Fibroblast of pulmonary artery (primary cell): ENCODE results near the gene IGSF3.
"Not testable (repeated sequence)": the region's sequence is repeated elsewhere in the genome, so short reads cannot be mapped to it uniquely, and the experiment has no call there.

Experiments used
- DNase-seq: peaks from one replicate; pipeline ENCODE4 v3.0.0-alpha.2; 2010; ENCODE audit warnings: low read depth
- H3K4me3 ChIP-seq: replicated peaks from 2 replicates; pipeline ENCODE4 v1.5.1; 2011; ENCODE audit warnings: low read depth, mild to moderate bottlenecking, control low read depth, low read length, moderate library complexity
- TF ChIP-seq, protein P1 (sequence below): IDR thresholded peaks from 2 replicates; pipeline ENCODE4 v1.5.1; 2011; ENCODE audit warnings: mild to moderate bottlenecking, control low read depth, low read length, inconsistent platforms; ENCODE audit errors: missing control alignments

The IGSF3 gene

GRCh38 chr1:116628448-116628847 lies 39.1 kb downstream of the IGSF3 start:
- DNase-seq: no peak
- no peak overlapping the region for H3K4me3 ChIP-seq
- TF ChIP-seq, protein P1, sequence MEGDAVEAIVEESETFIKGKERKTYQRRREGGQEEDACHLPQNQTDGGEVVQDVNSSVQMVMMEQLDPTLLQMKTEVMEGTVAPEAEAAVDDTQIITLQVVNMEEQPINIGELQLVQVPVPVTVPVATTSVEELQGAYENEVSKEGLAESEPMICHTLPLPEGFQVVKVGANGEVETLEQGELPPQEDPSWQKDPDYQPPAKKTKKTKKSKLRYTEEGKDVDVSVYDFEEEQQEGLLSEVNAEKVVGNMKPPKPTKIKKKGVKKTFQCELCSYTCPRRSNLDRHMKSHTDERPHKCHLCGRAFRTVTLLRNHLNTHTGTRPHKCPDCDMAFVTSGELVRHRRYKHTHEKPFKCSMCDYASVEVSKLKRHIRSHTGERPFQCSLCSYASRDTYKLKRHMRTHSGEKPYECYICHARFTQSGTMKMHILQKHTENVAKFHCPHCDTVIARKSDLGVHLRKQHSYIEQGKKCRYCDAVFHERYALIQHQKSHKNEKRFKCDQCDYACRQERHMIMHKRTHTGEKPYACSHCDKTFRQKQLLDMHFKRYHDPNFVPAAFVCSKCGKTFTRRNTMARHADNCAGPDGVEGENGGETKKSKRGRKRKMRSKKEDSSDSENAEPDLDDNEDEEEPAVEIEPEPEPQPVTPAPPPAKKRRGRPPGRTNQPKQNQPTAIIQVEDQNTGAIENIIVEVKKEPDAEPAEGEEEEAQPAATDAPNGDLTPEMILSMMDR: no peak

GRCh38 chr1:116627357-116627756 lies 40.2 kb downstream of the IGSF3 start:
- H3K4me3 ChIP-seq, DNase-seq: not testable (repeated sequence)

DNA sequence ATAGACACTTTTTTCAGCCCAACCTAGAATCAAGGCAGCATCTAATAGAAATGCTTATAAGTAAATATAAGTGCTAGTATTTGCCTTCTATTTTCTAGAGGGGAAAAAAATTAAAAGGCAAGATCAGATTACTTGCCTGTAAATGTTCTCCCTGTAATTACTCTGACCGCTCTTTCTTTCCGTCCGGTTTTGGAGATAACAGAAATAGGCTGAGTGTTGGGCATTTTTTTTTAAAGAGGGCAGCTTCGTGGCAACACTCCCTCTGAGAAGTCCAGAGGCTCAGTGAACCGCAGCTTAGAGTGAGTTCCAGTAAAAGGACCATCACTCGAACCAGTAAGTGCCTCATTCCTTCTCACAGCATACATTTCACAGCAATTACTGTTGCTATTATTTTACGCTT lies 40.6 kb downstream of the IGSF3 start:
- DNase-seq, H3K4me3 ChIP-seq: not testable (repeated sequence)

- not testable (repeated sequence) for DNase-seq, H3K4me3 ChIP-seq
Measured at GRCh38 chr1:116625155-116625554, 42.4 kb downstream of the IGSF3 start.

GRCh38 chr1:116624040-116624439 lies 43.5 kb downstream of the IGSF3 start:
- H3K4me3 ChIP-seq: no peak overlapping the region
- no peak for DNase-seq
- TF ChIP-seq, protein P1: no peak

DNA sequence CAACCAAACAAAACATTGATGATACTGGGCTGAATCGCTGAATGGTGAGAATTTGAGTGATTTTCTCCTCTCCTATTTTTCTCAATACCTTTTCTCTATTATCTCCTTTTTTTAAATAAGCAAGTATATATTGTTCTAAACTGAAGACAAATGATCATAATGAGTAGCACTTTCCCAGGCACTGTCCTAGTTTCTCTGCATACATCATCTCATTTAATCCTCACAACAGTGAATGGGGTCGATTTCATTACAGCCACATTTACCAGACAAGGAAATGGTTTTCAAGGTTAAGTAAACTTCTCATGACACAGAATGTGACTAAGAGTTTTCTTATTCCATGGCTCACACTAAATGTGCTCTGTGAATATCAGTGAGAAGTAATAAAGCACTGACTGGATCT lies 45.0 kb downstream of the IGSF3 start:
- H3K4me3 ChIP-seq, DNase-seq: not testable (repeated sequence)

DNA sequence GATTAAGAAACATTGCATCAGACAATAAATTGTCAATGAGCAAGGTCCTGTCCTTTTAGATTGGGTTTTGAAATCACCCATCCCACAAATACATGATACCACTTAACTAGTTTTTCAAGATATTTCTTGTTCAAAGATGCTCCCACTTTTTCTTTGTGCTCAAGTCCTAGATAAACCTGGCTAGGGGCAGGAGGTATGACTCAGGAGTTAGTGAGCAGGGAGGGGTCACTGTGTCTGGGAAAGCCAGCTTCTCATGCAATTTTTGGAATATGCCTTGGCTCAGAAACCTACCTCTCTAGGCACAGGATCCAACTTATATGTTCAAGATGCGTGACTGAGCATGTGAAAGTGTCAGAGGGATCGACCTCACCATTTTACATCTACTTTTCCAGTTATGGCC lies 45.8 kb downstream of the IGSF3 start:
- not testable (repeated sequence) for DNase-seq, H3K4me3 ChIP-seq

DNA sequence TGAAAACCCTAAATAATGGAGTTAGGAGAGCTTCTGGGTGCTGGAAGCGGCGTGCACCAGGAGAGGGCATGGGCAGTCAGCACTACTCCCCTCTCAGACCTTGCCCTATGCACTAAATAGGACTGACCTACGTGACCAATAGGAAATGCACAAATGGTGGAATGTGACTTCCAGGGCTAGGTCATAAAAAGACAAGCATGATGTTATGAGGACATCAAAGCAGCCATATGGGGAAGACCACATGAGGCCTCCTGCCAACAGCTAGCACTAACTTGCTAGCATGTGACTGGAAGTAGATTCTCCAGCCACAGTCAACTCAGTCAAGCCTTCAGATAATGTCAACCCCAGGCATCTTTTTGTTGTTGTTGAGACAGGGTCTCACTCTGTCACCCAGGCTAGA lies 47.1 kb downstream of the IGSF3 start:
- not testable (repeated sequence) for H3K4me3 ChIP-seq, DNase-seq

GRCh38 chr1:116619106-116619505 lies 48.4 kb downstream of the IGSF3 start:
- not testable (repeated sequence) for DNase-seq, H3K4me3 ChIP-seq

DNA sequence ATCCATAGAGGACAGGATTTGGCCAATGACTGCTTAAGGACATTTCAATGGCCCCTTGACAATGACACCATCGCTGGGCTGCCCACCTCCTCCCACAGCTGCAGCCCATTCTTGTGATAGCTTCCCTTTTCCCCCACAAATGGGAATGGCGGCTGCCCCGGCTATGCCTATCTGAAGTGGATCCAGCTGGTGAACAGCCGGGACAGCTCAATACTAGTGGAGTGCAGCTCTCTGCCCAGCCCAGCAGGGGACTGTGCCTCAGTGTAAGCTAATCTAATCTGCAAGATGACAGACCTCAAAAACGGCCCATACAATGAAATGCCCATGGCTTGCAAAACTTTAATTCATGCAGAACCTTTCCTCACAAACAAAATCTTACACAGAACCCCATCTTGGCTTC lies 49.7 kb downstream of the IGSF3 start:
- H3K4me3 ChIP-seq, DNase-seq: not testable (repeated sequence)

DNA sequence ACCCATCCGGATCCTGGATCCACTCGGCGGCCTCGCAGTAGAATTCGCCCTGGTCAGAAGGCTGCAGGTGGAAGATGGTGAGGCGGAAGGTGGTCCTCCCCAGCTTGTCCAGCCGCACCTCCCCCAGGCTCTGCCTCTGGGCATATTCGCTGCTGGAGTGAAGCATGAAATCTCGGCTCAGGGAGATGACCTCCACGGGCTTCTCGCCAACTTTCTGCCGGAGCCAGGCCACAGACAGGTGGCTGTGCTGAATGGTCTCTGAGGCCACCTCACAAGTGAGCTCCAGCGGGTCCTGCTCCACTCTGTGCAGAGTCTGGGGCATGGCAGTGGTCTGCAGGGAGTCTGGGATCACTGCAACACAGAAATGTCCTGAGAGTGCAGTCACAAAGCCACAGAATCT lies 53.7 kb downstream of the IGSF3 start:
- H3K4me3 ChIP-seq, DNase-seq: not testable (repeated sequence)

- not testable (repeated sequence) for DNase-seq, H3K4me3 ChIP-seq
Measured at GRCh38 chr1:116609801-116610371, 57.6 kb downstream of the IGSF3 start.

DNA sequence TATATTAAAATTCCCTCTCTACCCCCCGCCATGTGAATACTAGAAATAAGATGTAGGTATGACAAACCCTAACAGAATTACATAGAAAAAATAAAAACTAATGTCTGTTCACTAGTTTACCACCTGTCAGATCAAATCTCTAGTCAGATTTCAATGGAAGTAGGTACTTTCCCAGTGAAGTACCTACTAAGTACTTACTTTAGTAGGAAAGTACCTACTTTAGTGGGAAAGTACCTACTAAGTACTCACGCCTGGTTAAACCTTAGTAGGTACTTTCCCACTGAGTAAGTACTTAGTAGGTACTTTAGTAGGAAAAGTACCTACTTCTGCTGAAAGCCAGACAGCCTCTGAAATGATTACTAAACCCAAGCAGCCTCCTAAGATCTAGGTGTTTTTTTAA lies 58.7 kb downstream of the IGSF3 start:
- not testable (repeated sequence) for DNase-seq, H3K4me3 ChIP-seq

GRCh38 chr1:116608151-116608550 lies 59.4 kb downstream of the IGSF3 start:
- H3K4me3 ChIP-seq, DNase-seq: not testable (repeated sequence)

GRCh38 chr1:116607463-116607862 lies 60.1 kb downstream of the IGSF3 start:
- not testable (repeated sequence) for H3K4me3 ChIP-seq, DNase-seq

GRCh38 chr1:116606067-116606466 lies 61.5 kb downstream of the IGSF3 start:
- not testable (repeated sequence) for H3K4me3 ChIP-seq, DNase-seq
